HG02938 (cell line): ENCODE results near the gene STXBP2.

Source experiments
- ATAC-seq: cut with Tn5 transposase; IDR thresholded peaks from one replicate; pipeline ENCODE4 v1.9.1; 2021; ENCODE audit warnings: mild to moderate bottlenecking, moderate library complexity; ENCODE audit not compliant: unreplicated experiment

STXBP2 gene

DNA sequence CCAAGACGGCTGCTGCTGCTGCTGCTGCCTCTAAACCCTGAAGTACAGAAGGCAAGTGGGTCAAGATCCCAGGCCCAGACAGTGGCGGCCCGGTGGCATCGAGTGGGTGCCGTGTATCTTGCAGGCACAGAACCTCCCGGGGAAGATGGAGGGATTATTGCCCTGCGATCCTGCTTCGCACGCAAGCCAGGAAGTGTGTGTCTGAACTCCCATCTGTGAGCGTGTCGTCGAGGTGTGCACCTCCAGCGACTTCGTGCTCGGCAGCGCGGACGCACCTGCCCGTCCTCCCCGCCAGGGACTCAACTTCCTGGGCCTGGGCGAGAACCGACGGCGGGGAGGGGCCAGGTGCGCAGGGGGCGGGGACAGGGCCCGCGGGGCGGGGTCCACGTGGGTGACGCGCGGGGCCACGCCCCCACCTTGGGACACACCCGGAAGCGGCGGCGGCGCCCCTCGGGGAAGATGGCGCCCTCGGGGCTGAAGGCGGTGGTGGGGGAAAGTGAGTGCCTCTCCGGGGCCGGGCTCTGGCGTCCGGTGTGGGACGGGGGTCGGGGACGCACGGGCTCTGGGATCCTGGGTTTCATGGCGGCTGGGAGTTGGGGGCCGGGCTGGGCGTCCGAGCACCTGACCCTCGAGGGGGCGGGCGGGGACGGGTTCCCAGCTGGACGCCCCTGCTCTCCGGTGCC, at the start of gene STXBP2:
STXBP2 (plus strand) TSS at position 420 of the 683 bp plus-strand sequence; CDS start at position 460, 40 bp downstream.
- peak; percentile 46 for ATAC-seq

DNA sequence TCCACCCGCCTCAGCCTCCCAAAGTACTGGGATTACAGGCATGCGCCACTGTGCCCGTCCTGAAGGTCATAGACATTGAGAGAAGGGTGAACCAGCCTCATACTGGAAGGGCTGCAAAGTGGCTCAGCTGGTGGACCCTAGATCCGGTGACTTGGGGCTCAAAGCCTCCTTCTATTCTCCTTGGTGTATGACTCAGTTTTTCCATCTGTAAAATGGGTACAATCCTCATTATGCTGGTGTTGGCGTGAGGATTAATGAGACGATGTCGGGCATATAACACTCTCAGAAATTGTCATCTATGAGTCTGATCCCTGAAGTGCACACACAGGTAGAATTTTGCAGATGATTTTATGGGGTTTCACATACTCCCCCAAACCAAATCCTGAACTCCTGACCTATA, 47.1 kb upstream of the STXBP2 start:
- ATAC-seq = no peak

GRCh38 chr19:7590256-7590655, 46.7 kb upstream of the STXBP2 start:
- ATAC-seq = no peak

GRCh38 chr19:7595466-7596133, 41.3 kb upstream of the STXBP2 start, which contains the start of gene CAMSAP3:
TSS of gene CAMSAP3 (plus strand) at chr19:7595863. CDS start at chr19:7596003, 140 bp downstream.
- no peak for ATAC-seq

DNA sequence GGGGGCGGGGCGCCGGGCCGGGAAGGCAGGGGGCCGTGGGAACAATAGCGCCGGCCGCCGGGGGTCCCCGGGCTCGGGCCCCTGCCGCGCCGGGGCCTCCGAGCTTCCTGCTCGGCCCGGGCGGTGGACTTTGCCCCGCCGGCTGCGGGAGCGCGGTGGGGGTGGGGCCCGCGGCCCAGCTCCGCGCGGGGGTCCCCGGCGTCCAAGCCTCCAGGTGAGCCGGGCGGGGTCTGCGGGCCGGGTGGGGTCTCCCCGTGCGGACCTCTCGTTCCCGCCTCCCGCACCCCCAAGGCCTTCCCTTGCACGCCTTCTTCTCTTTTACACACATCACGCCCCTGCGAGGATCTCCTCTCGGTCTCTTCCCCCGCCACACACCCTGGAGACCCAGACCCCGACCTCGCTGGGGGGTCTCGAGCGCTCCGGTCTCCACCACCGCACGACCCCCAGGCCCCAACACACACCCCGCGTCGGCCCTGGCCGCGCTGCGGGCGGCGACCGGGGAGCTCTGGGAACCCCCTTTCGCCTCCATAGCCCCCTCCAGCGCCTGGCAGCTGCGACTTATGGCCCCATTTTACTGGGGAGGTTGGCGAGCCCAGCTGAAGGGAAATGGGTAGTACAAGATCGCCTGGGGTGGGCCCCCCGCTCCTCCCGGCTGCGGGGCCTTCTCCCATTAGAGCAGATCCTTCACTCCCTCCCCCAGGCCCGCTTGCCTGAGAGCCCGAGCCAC, 40.5 kb upstream of the STXBP2 start:
- ATAC-seq = no peak

DNA sequence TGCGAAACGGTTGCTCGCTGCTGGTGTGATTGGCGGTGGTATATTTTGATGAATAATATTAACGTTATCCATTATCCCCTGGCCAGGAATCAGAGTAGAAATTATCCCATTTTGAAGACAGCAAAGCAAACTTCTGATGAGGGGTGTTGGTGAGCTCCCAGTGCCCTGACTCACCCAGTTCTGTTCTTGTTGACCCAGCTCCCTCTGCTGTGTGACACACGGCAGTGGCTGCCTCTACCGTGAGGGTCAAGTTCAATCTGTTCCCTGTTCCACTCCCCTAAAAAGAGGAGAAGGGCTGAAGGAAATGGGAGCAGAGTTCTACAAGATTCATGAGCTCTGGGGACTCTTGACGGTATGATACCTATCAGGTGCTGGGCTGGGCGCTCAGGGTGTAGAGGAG, 39.2 kb upstream of the STXBP2 start:
- ATAC-seq = no peak

DNA sequence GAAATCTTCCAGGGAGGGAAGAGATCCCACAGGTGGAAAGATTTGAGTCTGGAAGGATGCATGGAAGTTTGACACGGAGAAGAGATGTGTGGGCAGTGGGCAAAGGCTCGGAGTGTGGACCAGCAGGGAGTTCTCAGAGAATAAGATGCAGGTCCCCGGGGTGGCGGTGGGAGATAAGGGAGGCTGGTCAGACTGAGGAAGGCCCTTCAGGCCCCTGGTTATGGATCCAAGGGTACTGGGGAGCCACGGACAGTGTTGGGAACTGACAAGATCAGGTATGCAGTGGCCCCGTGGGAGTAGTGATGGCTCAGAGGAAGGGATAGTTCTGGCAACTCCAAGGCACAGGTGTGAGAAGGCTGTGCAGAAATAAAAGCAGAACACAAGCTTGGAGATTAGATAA, 38.7 kb upstream of the STXBP2 start:
- ATAC-seq = no peak

GRCh38 chr19:7600721-7601120, 36.2 kb upstream of the STXBP2 start:
- no peak for ATAC-seq

DNA sequence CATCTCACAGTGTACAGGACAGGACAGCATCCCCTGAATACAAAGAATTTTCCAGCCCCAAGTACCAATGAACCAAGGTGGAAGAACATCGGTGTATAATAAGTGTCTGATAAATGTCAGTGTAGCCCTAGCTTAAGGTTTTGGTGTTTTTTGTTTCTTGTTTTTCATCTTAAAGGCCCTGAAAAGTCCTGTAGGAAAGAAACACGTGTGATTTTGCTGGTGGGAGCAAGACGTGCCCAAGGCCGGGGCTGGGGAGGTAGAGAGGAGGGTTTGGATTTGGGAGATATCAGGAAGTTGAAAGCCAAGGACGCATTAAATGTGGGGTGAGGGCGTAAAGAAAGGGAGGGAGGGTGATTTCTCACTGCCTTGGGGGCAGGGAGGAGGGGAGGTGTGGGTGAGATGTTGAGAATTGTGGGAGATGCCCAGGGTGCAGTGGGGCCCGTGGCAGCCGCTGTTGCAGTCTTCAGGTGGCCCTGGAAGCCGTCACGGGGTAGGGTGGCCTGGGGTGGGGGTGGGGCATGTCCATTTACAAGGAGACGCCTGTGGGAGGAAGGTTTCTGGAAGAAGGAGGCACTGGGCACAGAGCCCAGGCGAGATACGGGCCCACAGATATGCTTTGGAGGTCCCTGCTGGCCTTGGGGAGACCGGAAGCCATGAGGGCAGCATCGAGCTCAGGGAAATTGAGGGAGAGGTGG, 34.5 kb upstream of the STXBP2 start:
- no peak for ATAC-seq

DNA sequence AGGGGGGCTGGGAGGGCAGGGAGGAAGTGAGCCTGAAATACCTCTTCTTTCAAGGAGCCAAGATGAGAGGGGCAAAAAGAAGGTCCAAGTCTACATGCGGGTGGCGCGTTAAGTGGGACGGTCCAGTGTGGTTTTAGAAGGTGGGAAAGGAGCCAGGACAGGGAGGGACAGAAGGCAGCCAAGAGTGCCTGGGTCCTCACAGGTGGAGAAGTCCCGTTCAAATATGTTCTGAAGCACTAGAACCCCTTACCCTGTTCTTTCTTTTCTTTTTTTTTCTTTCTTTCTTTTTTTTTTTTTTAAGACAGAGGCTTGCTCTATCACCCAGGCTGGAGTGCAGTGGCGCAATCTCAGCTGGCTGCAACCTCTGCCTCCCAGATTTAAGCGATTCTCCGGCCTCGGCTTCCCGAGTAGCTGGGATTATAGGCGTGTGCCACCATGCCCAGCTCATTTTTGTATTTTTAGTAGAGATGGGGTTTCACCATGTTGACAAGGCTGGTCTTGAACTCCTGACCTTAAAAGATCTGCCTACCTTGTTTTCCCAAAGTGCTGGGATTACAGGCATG, 33.9 kb upstream of the STXBP2 start:
- no peak for ATAC-seq

GRCh38 chr19:7603919-7604318, 33.0 kb upstream of the STXBP2 start:
- no peak for ATAC-seq

DNA sequence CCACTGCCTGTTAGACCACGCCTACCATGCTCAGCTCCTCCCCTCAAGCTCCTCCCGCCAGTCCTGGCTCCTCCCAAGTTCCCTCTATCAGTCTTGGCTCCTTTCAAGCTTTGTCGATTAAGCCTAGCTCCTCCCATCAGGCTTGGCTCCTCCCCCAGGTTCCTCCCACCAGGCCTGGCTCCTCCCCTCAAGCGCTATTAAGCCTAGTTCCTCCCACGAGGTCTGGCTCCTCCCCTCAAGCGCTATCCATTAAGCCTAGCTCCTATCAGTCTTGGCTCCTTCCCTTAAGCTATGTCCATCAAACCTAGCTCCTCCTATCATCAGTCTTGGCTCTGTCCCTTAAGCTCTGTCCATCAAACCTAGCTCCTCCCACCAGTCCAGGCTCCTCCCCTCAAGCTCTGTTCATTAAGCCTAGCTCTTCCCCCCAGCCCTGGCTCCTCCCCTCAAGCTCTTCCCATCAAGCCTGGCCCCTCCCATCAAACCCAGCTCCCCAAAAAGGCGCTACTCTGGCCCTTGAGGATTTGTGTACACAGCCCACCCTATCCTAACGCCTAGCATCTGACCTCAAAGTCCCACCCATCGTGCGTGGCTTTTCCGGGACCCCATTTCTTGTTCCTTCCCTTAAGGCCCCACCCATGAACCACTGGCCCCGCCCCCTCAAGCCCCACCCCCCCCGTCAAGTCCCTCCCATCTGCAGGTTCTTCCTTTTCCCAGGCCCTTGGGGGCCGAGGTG, 31.3 kb upstream of the STXBP2 start:
- no peak for ATAC-seq

DNA sequence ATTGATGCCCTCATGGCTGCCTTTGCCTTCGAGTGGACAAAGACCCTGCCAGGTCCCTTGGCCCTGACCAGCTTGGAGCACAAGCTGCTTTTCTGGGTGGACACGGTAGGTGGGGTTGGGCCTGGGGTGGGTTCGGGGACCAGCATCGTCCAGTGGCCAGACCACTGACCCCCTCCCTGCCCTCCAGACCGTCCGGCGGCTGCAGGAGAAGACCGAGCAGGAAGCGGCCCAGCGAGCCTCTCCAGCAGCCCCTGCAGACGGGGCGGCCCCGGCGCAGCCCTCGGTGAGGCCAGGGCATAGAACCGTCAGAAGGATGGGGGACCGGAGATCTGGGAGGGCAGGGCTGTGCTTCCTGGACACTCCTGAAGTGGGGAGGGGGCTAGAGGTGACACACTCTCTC, 30.6 kb upstream of the STXBP2 start:
- ATAC-seq = no peak

DNA sequence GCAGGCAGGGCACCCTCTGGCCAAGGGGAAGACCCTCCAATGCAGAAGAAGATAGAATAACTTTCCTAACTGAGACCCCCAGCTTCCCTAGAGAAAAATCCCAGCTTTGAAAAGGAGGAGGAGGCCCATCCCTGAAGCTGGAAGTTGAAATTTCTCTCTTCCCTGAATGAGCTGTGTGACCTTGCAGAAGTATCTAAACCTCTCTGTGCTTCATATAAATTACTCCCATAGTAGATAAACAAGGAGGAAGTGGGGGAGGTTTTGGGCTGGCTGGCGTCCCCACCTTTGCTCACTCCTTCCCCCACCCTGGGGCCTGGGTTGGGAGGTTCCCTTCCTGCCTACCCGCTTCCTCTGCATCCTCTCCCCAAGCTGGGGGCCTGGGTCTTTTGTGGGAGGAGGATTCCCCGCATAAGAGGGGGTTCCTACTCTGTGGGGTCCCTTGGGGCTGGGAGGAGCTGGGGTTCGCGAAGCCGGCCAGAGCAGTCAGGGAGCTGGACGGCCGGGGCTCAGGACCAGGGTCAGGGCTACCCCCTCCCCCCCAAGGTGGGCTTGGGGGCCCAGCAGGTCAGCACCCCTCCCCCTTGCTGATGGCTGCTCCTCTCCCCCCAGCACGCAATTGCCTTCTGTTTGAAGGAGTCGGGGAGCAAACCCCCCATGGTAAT, 29.6 kb upstream of the STXBP2 start:
- no peak for ATAC-seq

- ATAC-seq = no peak
These were observed 28.9 kb upstream of the STXBP2 start for GRCh38 chr19:7607874-7608560.

DNA sequence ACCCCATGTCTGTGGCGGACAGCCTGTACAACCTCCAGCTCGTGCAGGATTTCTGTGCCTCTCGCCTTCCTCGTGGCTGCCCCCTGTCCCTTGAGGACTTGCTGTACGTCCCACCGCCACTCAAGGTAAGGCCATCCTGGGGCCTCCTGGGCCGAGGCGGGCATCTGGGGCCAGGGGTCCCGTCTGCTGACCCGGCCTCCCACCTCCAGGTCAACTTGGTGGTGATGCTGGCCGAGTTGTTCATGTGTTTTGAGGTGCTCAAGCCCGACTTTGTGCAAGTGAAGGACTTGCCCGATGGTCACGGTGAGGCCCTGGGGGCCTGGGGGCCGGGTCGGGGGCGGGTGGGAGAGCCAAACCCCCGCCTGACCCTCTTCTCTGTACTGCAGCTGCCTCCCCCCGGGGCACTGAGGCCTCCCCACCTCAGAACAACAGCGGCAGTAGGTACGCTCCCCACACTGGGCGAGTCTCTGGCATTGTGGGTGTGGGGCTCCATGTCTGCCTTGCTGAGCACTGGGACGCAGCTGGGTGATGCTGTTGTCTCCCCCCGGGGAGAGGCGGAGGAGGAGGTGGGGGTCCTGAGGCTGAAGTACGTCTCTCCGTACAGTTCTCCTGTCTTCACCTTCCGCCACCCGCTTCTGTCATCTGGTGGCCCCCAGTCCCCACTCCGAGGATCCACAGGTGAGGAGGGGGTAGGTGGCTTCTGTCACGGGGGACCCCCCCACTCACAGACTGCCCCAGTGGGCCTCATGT, 26.2 kb upstream of the STXBP2 start:
- ATAC-seq = no peak

- no peak for ATAC-seq
These were observed 25.2 kb upstream of the STXBP2 start for GRCh38 chr19:7611541-7612279.
